Esophagus (tissue), 2 donors: ENCODE data around the gene BRD8. TPM values are rescaled to one million over a fixed set of nuclear protein-coding genes. Genes with fewer than 3 reads are reported as not detected.

Experiments used
- H3K27ac ChIP-seq, 2 donors: one replicate each; pipeline ENCODE4 v1.5.1; 2013; ENCODE audit warnings: low read depth in 2 of 2, mild to moderate bottlenecking in 2 of 2, inconsistent platforms in 1 of 2, low read length in 1 of 2, moderate library complexity in 1 of 2
- H3K27me3 ChIP-seq, 2 donors: one replicate each; pipeline ENCODE4 v1.6.1; 2013; ENCODE audit warnings: low read length in 2 of 2, control low read depth in 1 of 2, mild to moderate bottlenecking in 1 of 2; ENCODE audit not compliant: insufficient read depth in 2 of 2, control insufficient read depth in 1 of 2
- H3K36me3 ChIP-seq, 2 donors: one replicate each; pipeline ENCODE4 v1.6.1; 2013; ENCODE audit warnings: low read length in 1 of 2; ENCODE audit not compliant: control insufficient read depth in 2 of 2, insufficient read depth in 2 of 2
- H3K4me1 ChIP-seq, 2 donors: one replicate each; pipeline ENCODE4 v1.6.1; 2013; ENCODE audit warnings: low read length in 1 of 2; ENCODE audit not compliant: control insufficient read depth in 2 of 2, insufficient read depth in 2 of 2
- H3K4me3 ChIP-seq, 2 donors: one replicate each; pipeline ENCODE4 v1.5.1; 2013; ENCODE audit warnings: low read length in 2 of 2, mild to moderate bottlenecking in 2 of 2, low read depth in 1 of 2, moderate library complexity in 1 of 2
- H3K9me3 ChIP-seq, 2 donors: one replicate each; pipeline ENCODE4 v1.6.1; 2013; ENCODE audit warnings: mild to moderate bottlenecking in 2 of 2, low read depth in 1 of 2, low read length in 1 of 2, moderate library complexity in 1 of 2; ENCODE audit not compliant: control insufficient read depth in 2 of 2, insufficient read depth in 1 of 2
- WGBS, 2 donors: extraction: QIAGEN DNeasy Blood & Tissue Kit; methylation state at CpG; one replicate each; pipeline ENCODE4 v1.1.7; 2013; 5-methylcytosine and 5-hydroxymethylcytosine counted together
- polyA plus RNA-seq, 2 donors: library from polyadenylated mRNA; stranded (reverse); fragments of 200-250 nt; gene quantifications; one replicate each; pipeline ENCODE4 v1.2.3, GENCODE V29; 2013
- donor health status: healthy with polysubstance abuse.
- donor health status: Bipolar disorder and iron deficiency.

The BRD8 gene
- polyA plus RNA-seq, 2 donors = 25.0 to 34.7 TPM

GRCh38 chr5:138092301-138092700, 86.1 kb downstream of the BRD8 start:
- H3K36me3 ChIP-seq = no peaks in the 10 kb centered on the region
- WGBS, 2 donors = 70 to 79% methylated on average over 1 of the region's 1 CpG
- H3K27me3 ChIP-seq = no peaks in the 10 kb centered on the region
- H3K27ac ChIP-seq = no peak overlapping the region
- H3K9me3 ChIP-seq = no peaks in the 10 kb centered on the region
- H3K4me3 ChIP-seq = no peak overlapping the region
- no peaks in the 10 kb centered on the region for H3K4me1 ChIP-seq

GRCh38 chr5:138091685-138092084, 86.7 kb downstream of the BRD8 start:
- no peaks in the 10 kb centered on the region for H3K27me3 ChIP-seq
- H3K36me3 ChIP-seq = no peaks in the 10 kb centered on the region
- 84 to 86% methylated on average over 4 of the region's 4 CpGs for WGBS, 2 donors
- H3K4me1 ChIP-seq = no peaks in the 10 kb centered on the region
- no peak overlapping the region for H3K27ac ChIP-seq
- no peak overlapping the region for H3K4me3 ChIP-seq
- H3K9me3 ChIP-seq = no peaks in the 10 kb centered on the region

Other genes starting within 250 kb of the BRD8 start
- 1 to 10 TPM; 5.0 to 6.3 TPM for gene FAM13B, start 145.6 kb downstream of the BRD8 start, polyA plus RNA-seq
- not detected for gene WNT8A, start 94.6 kb downstream of the BRD8 start, polyA plus RNA-seq
- gene NME5, start 39.2 kb downstream of the BRD8 start, polyA plus RNA-seq = under 1 TPM; 0.39 to 0.90 TPM
- gene KIF20A, start 482 bp upstream of the BRD8 start, polyA plus RNA-seq = 1 to 10 TPM; 8.8 to 9.9 TPM
- 10 to 100 TPM in 1 of 2 donors, 1 to 10 TPM in 1; 9.0 to 14.4 TPM for gene CDC23, start 34.7 kb upstream of the BRD8 start, polyA plus RNA-seq
- gene GFRA3, start 96.0 kb upstream of the BRD8 start, polyA plus RNA-seq = under 1 TPM; 0.14 to 0.32 TPM
- gene CDC25C, start 153.2 kb upstream of the BRD8 start, polyA plus RNA-seq = 1 to 10 TPM; 1.0 to 1.6 TPM
- gene FAM53C, start 159.6 kb upstream of the BRD8 start, polyA plus RNA-seq = 1 to 10 TPM; 7.4 to 8.7 TPM
- 10 to 100 TPM; 18.7 to 20.7 TPM for gene KDM3B, start 174.1 kb upstream of the BRD8 start, polyA plus RNA-seq